B cell (primary cell): ENCODE results near the gene INA. TPM values are rescaled to one million over a fixed set of nuclear protein-coding genes. Genes with fewer than 3 reads are reported as not detected.

Experiments
- ATAC-seq: fragments of 200-7000 bp; cut with Tn5 transposase; one replicate; pipeline ENCODE4 v1.10.0; 2021; ENCODE audit warnings: low read depth, mild to moderate bottlenecking, moderate number of reproducible peaks, moderate library complexity
- CTCF ChIA-PET: fragments of 350-600 bp; sonication (Branson Sonifier 250); formaldehyde crosslinking; loops from one replicate; lab custom pipeline; 2021; ENCODE audit warnings: antibody characterized with exemption, inconsistent platforms; lab: Charles Lee
- POLR2A ChIA-PET: fragments of 350-600 bp; sonication (Branson Sonifier 250); formaldehyde crosslinking; loops from one replicate; lab custom pipeline; 2021; ENCODE audit warnings: antibody characterized with exemption; lab: Charles Lee
- DNase-seq: peaks from one replicate; pipeline ENCODE4 v3.0.0; 2013
- H2AFZ ChIP-seq: 2 replicates; pipeline ENCODE4 v1.6.1; 2012; ENCODE audit warnings: mild to moderate bottlenecking, low read depth, low read length; ENCODE audit not compliant: insufficient read depth, poor library complexity, severe bottlenecking
- H3K27ac ChIP-seq, 2 donors: 1 replicate in 1 of 2; 2 replicates in 1 of 2; pipeline ENCODE4 v1.5.1; 2012 to 2013; ENCODE audit warnings: low read length in 2 of 2, mild to moderate bottlenecking in 2 of 2, moderate library complexity in 1 of 2
- H3K27me3 ChIP-seq, 4 experiments: fragments of 200-600 bp in 1 of 4; sonication (generic) in 1 of 4; replicated peaks in 1 of 4; 1 replicate in 2 of 4; 2 replicates in 2 of 4; pipeline versions ENCODE4 v1.6.1 to v1.7.0; 2013 to 2016; ENCODE audit warnings: low read length in 3 of 4, mild to moderate bottlenecking in 2 of 4, mixed read lengths in 1 of 4, moderate library complexity in 1 of 4; ENCODE audit not compliant: insufficient read depth in 4 of 4, control insufficient read depth in 3 of 4; ENCODE audit errors: control extremely low read depth in 1 of 4
- H3K36me3 ChIP-seq, 2 experiments: replicated peaks in 1 of 2; 1 replicate in 1 of 2; 2 replicates in 1 of 2; pipeline versions ENCODE4 v1.6.1 to v1.7.1; 2013; ENCODE audit warnings: low read length in 1 of 2; ENCODE audit not compliant: insufficient read depth in 2 of 2, control insufficient read depth in 1 of 2; ENCODE audit errors: control extremely low read depth in 1 of 2, extremely low read depth in 1 of 2
- H3K4me1 ChIP-seq, 2 donors: fragments of 200-600 bp in 1 of 2; sonication (generic) in 1 of 2; 1 replicate in 1 of 2; 2 replicates in 1 of 2; pipeline versions ENCODE4 v1.5.1 to v1.6.1; 2013 to 2017; ENCODE audit warnings: low read length in 2 of 2; ENCODE audit not compliant: control insufficient read depth in 2 of 2, insufficient read depth in 2 of 2
- H3K4me2 ChIP-seq: replicated peaks from 2 replicates; pipeline ENCODE3; 2012; ENCODE audit warnings: mild to moderate bottlenecking, low read depth, low read length; ENCODE audit not compliant: poor library complexity, severe bottlenecking
- H3K4me3 ChIP-seq, 5 experiments: fragments of 200-600 bp in 1 of 5; sonication (generic) in 1 of 5; 1 replicate in 3 of 5; 2 replicates in 2 of 5; pipeline versions ENCODE4 v1.5.1 to v1.7.0; 2011 to 2016; ENCODE audit warnings: low read length in 4 of 5, mild to moderate bottlenecking in 4 of 5, low read depth in 2 of 5, control low read depth in 1 of 5, moderate library complexity in 1 of 5; ENCODE audit not compliant: insufficient read depth in 1 of 5; ENCODE audit errors: control extremely low read depth in 1 of 5, extremely low read depth in 1 of 5
- H3K79me2 ChIP-seq: fragments of 200-600 bp; sonication (generic); one replicate; pipeline ENCODE4 v1.6.0; 2016; ENCODE audit warnings: low read length; ENCODE audit not compliant: control insufficient read depth, insufficient read depth
- H3K9ac ChIP-seq: fragments of 200-600 bp; sonication (generic); 2 replicates; pipeline ENCODE4 v1.6.1; 2017; ENCODE audit warnings: mild to moderate bottlenecking, low read length, moderate library complexity
- H3K9me3 ChIP-seq, 3 donors: one replicate each; pipeline versions ENCODE4 v1.6.1 to v1.7.1; 2013; ENCODE audit warnings: low read length in 2 of 3; ENCODE audit not compliant: control insufficient read depth in 2 of 3, insufficient read depth in 1 of 3; ENCODE audit errors: control extremely low read depth in 1 of 3
- H4K20me1 ChIP-seq: 2 replicates; pipeline ENCODE4 v1.6.0; 2012; ENCODE audit warnings: mild to moderate bottlenecking, low read length; ENCODE audit not compliant: insufficient read depth, control insufficient read depth, poor library complexity, severe bottlenecking
- H3K27ac Mint-ChIP-seq: one replicate; pipeline ENCODE4 v1.8.0; 2021; ENCODE audit warnings: mixed read lengths
- H3K27me3 Mint-ChIP-seq: one replicate; pipeline ENCODE4 v1.8.0; 2021; ENCODE audit warnings: mixed read lengths
- H3K4me1 Mint-ChIP-seq: one replicate; pipeline ENCODE4 v1.8.0; 2021; ENCODE audit warnings: mixed read lengths
- H3K4me3 Mint-ChIP-seq: one replicate; pipeline ENCODE4 v1.8.0; 2021; ENCODE audit warnings: mixed read lengths
- H3K9me3 Mint-ChIP-seq: one replicate; pipeline ENCODE4 v1.8.0; 2022; ENCODE audit warnings: mixed read lengths; ENCODE audit not compliant: insufficient read depth
- EZH2 ChIP-seq: IDR thresholded peaks from 2 replicates; pipeline ENCODE4 v1.6.1; 2012; ENCODE audit warnings: borderline replicate concordance, low read depth, mild to moderate bottlenecking, moderate library complexity, low read length; ENCODE audit not compliant: insufficient read depth, poor library complexity, severe bottlenecking
- WGBS: methylation state at CpG from one replicate; pipeline ENCODE4 v1.1.5; 2013; ENCODE audit warnings: missing lambda C conversion rate; ENCODE audit not compliant: insufficient coverage; 5-methylcytosine and 5-hydroxymethylcytosine counted together
- intact Hi-C: fragments of 100-400 bp; cut with micrococcal nuclease; formaldehyde crosslinking; loops from one replicate; pipeline ENCODE4 v1.10.0; 2022
- polyA plus RNA-seq: library from polyadenylated mRNA; depleted of rRNA; stranded (reverse); fragments of >200 nt; gene quantifications from 2 replicates; pipeline ENCODE4 v1.2.3, GENCODE V29; 2012
- total RNA-seq, 2 donors: library from RNA; stranded (reverse); fragments of 120-200 nt in 1 of 2; gene quantifications; 1 replicate in 1 of 2; 2 replicates in 1 of 2; pipeline versions ENCODE4 v1.2.3 to v1.2.4, GENCODE V29; 2013 to 2022
- TF ChIP-seq, protein P1 (sequence below): fragments of 200-600 bp; IDR thresholded peaks from one replicate; pipeline ENCODE4 v1.8.0; 2022; ENCODE audit warnings: antibody characterized with exemption, mild to moderate bottlenecking

Gene INA
- total and polyA plus RNA-seq, 2 donors (not counting 1 experiment from before 2014, with no cell fraction given): 0.03 TPM; not detected in 1

GRCh38 chr10:103281753-103282152 lies 4.8 kb downstream of the INA start:
- peaks cover 0 to 12% (median 0%) of the 10 kb centered on the region in 3 donors for H3K9me3 ChIP-seq
- no peak for TF ChIP-seq EZH2
- TF ChIP-seq, protein P1, sequence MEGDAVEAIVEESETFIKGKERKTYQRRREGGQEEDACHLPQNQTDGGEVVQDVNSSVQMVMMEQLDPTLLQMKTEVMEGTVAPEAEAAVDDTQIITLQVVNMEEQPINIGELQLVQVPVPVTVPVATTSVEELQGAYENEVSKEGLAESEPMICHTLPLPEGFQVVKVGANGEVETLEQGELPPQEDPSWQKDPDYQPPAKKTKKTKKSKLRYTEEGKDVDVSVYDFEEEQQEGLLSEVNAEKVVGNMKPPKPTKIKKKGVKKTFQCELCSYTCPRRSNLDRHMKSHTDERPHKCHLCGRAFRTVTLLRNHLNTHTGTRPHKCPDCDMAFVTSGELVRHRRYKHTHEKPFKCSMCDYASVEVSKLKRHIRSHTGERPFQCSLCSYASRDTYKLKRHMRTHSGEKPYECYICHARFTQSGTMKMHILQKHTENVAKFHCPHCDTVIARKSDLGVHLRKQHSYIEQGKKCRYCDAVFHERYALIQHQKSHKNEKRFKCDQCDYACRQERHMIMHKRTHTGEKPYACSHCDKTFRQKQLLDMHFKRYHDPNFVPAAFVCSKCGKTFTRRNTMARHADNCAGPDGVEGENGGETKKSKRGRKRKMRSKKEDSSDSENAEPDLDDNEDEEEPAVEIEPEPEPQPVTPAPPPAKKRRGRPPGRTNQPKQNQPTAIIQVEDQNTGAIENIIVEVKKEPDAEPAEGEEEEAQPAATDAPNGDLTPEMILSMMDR: no peak
- intact Hi-C loops: no loop called here
- DNase-seq: no peak
- ChIA-PET POLR2A (no interaction called here), CTCF (no interaction called here)
- no peaks in the 10 kb centered on the region for H3K36me3 ChIP-seq
- peaks cover 8 to 15% of the 10 kb centered on the region in 2 donors for H3K4me1 ChIP-seq
- Mint-ChIP-seq H3K4me3 (no peak overlapping the region), H3K27ac (no peak overlapping the region), H3K9me3 (no peaks in the 10 kb centered on the region), H3K27me3 (peaks cover 54% of the 10 kb centered on the region), H3K4me1 (peaks cover 2% of the 10 kb centered on the region)
- H3K4me3 ChIP-seq: no peak overlapping the region
- no peak overlapping the region for H3K9ac ChIP-seq
- H3K4me2 ChIP-seq: no peak overlapping the region
- 15% methylated on average over 14 of the region's 14 CpGs for WGBS
- ATAC-seq: no peak
- no peak overlapping the region for H2AFZ ChIP-seq
- peaks cover 0 to 54% (median 31%) of the 10 kb centered on the region in 4 experiments for H3K27me3 ChIP-seq
- H3K79me2 ChIP-seq: no peaks in the 10 kb centered on the region
- H4K20me1 ChIP-seq: no peaks in the 10 kb centered on the region
- no peak overlapping the region for H3K27ac ChIP-seq

GRCh38 chr10:103282961-103283360 lies 6.0 kb downstream of the INA start:
- Histone ChIP-seq H4K20me1 (no peaks in the 10 kb centered on the region), H3K27me3 (peaks cover 0 to 46% (median 30%) of the 10 kb centered on the region in 4 experiments), H2AFZ (no peak overlapping the region), H3K4me3 (no peak overlapping the region), H3K9ac (no peak overlapping the region), H3K9me3 (peaks cover 0 to 9% (median 0%) of the 10 kb centered on the region in 3 donors), H3K27ac (no peak overlapping the region), H3K4me2 (no peak overlapping the region), H3K36me3 (no peaks in the 10 kb centered on the region), H3K4me1 (peaks cover 2 to 3% of the 10 kb centered on the region in 2 donors), H3K79me2 (no peaks in the 10 kb centered on the region)
- no peak for DNase-seq
- no peak overlapping the region for H3K27ac Mint-ChIP-seq
- TF ChIP-seq EZH2: no peak
- TF ChIP-seq, protein P1: no peak
- H3K4me3 Mint-ChIP-seq: no peak overlapping the region
- CTCF ChIA-PET: no interaction called here
- intact Hi-C loops: no loop called here
- no CpG with 5 or more reads among the region's 1 CpG for WGBS
- H3K27me3 Mint-ChIP-seq: peaks cover 57% of the 10 kb centered on the region
- no peaks in the 10 kb centered on the region for H3K4me1 Mint-ChIP-seq
- POLR2A ChIA-PET: no interaction called here
- H3K9me3 Mint-ChIP-seq: no peaks in the 10 kb centered on the region
- no peak for ATAC-seq
